Upper lobe of right lung (tissue), 1 donor: ENCODE results near the gene WDR6. TPM values are rescaled to one million over a fixed set of nuclear protein-coding genes. Genes with fewer than 3 reads are reported as not detected.
A peak's percentile ranks its signal among the peaks of the same experiment; 100 is the strongest.

Source experiments
- ATAC-seq: fragments of 200-7000 bp; cut with Tn5 transposase; one replicate; pipeline ENCODE4 v1.9.1; 2020; ENCODE audit warnings: mild to moderate bottlenecking, moderate library complexity
- DNase-seq: peaks from one replicate; pipeline ENCODE4 v3.0.0-alpha.2; 2020
- H3K27ac ChIP-seq: fragments of 200-600 bp; one replicate; pipeline ENCODE4 v1.8.0; 2022
- H3K27me3 ChIP-seq: fragments of 200-600 bp; one replicate; pipeline ENCODE4 v1.8.0; 2022; ENCODE audit warnings: mild to moderate bottlenecking
- H3K36me3 ChIP-seq: fragments of 200-600 bp; one replicate; pipeline ENCODE4 v1.8.0; 2022
- H3K4me1 ChIP-seq: fragments of 200-600 bp; one replicate; pipeline ENCODE4 v1.8.0; 2022
- H3K4me3 ChIP-seq: fragments of 200-600 bp; one replicate; pipeline ENCODE4 v1.8.0; 2022; ENCODE audit warnings: mild to moderate bottlenecking
- H3K9me3 ChIP-seq: fragments of 200-600 bp; one replicate; pipeline ENCODE4 v1.8.0; 2022
- CTCF ChIP-seq: fragments of 200-600 bp; IDR thresholded peaks from one replicate; pipeline ENCODE4 v1.8.0; 2022; ENCODE audit warnings: antibody characterized with exemption
- intact Hi-C: fragments of 100-400 bp; cut with DNase I; formaldehyde crosslinking; loops from one replicate; pipeline ENCODE4 v1.11.0; 2022
- total RNA-seq: library from RNA; stranded (reverse); fragmentation: NEBNext Ultra II Directional; extraction: Animal tissue kit (Norgen Biotek cat#: 25700); gene quantifications from one replicate; pipeline ENCODE4 v1.2.1, GENCODE V29; 2021
- donor health status: DM: no; HTN: yes; CAD: no; lungs with severe emphysema.

WDR6 gene
- total RNA-seq, 1 donor from 2014 or later, result 172 TPM

GRCh38 chr3:48966367-48966766 lies 40.8 kb upstream of the WDR6 start:
- H3K27ac ChIP-seq, result no peak overlapping the region
- no peak for ATAC-seq
- intact Hi-C loops, result no loop called here
- H3K4me3 ChIP-seq, result no peak overlapping the region
- H3K9me3 ChIP-seq, result no peaks in the 10 kb centered on the region
- H3K4me1 ChIP-seq, result no peaks in the 10 kb centered on the region
- no peak for DNase-seq
- H3K36me3 ChIP-seq, result peaks cover 95% of the 10 kb centered on the region
- no peak for TF ChIP-seq CTCF
- no peaks in the 10 kb centered on the region for H3K27me3 ChIP-seq

- peak; percentile 41 for ATAC-seq
- Histone ChIP-seq H3K4me1 (no peaks in the 10 kb centered on the region), H3K9me3 (no peaks in the 10 kb centered on the region), H3K36me3 (peaks cover 95% of the 10 kb centered on the region), H3K4me3 (no peak overlapping the region), H3K27ac (no peak overlapping the region), H3K27me3 (no peaks in the 10 kb centered on the region)
- no peak for DNase-seq
- intact Hi-C loops, result no loop called here
- TF ChIP-seq CTCF, result no peak
These were observed 40.3 kb upstream of the WDR6 start for GRCh38 chr3:48966876-48967361.

GRCh38 chr3:48970586-48970985 lies 36.6 kb upstream of the WDR6 start:
- DNase-seq, result no peak
- no peak for TF ChIP-seq CTCF
- Histone ChIP-seq H3K27ac (no peak overlapping the region), H3K27me3 (no peaks in the 10 kb centered on the region), H3K36me3 (peaks cover 99% of the 10 kb centered on the region), H3K9me3 (no peaks in the 10 kb centered on the region), H3K4me3 (no peak overlapping the region), H3K4me1 (no peaks in the 10 kb centered on the region)
- intact Hi-C loops, result no loop called here
- ATAC-seq, result no peak

GRCh38 chr3:48974076-48974864 lies 32.9 kb upstream of the WDR6 start:
- H3K36me3 ChIP-seq, result peaks cover 96% of the 10 kb centered on the region
- H3K27ac ChIP-seq, result no peak overlapping the region
- H3K4me3 ChIP-seq, result no peak overlapping the region
- no peak for ATAC-seq
- no peaks in the 10 kb centered on the region for H3K27me3 ChIP-seq
- intact Hi-C loops, result no loop called here
- H3K9me3 ChIP-seq, result no peaks in the 10 kb centered on the region
- no peaks in the 10 kb centered on the region for H3K4me1 ChIP-seq
- TF ChIP-seq CTCF, result no peak
- DNase-seq, result no peak

- Histone ChIP-seq H3K9me3 (no peaks in the 10 kb centered on the region), H3K4me3 (no peak overlapping the region), H3K36me3 (peaks cover 94% of the 10 kb centered on the region), H3K4me1 (no peaks in the 10 kb centered on the region), H3K27ac (no peak overlapping the region), H3K27me3 (no peaks in the 10 kb centered on the region)
- ATAC-seq (no peak), DNase-seq (peak; percentile 9)
- intact Hi-C loops, result no loop called here
- TF ChIP-seq CTCF, result no peak
These were observed 27.7 kb upstream of the WDR6 start for GRCh38 chr3:48979451-48979850.
